GM10248 (cell line): ENCODE measurements around the gene GLIS1.
A peak's percentile ranks its signal among the peaks of the same experiment; 100 is the strongest.

ENCODE experiments used
- CTCF ChIA-PET: fragments of 300-600 bp; sonication (Branson Sonifier 250); formaldehyde crosslinking; extraction: SDS; loops from one replicate; lab custom pipeline; 2021; ENCODE audit warnings: antibody characterized with exemption; lab: Yijun Ruan, JAX
- POLR2A ChIA-PET: fragments of 350-650 bp; sonication (Branson Sonifier 250); formaldehyde crosslinking; extraction: SDS; loops from one replicate; lab custom pipeline; 2020; ENCODE audit warnings: antibody characterized with exemption; lab: Yijun Ruan, JAX
- DNase-seq: peaks from one replicate; pipeline ENCODE4 v3.0.0; 2012; ENCODE audit errors: extremely low spot score
- CTCF ChIP-seq: IDR thresholded peaks from 2 replicates; pipeline ENCODE4 v1.5.1; 2012; ENCODE audit warnings: mild to moderate bottlenecking, low read depth; ENCODE audit errors: extremely low read depth, missing control alignments, control extremely low read depth

GLIS1 gene

GRCh38 chr1:53681977-53682685, 56.8 kb downstream of the GLIS1 start:
- DNase-seq = peak; percentile 46
- POLR2A ChIA-PET = no interaction called here
- CTCF ChIA-PET = interaction anchor here (4.3 kb wide), 1 partner anchor 195 kb away, joined by 17 read pairs; no protein-coding TSS in a partner anchor
- TF ChIP-seq CTCF = peak; percentile 31

- POLR2A ChIA-PET = no interaction called here
- CTCF ChIA-PET = interaction anchor here (4.3 kb wide), 1 partner anchor 195 kb away, joined by 17 read pairs; no protein-coding TSS in a partner anchor
- TF ChIP-seq CTCF = no peak
- no peak for DNase-seq
Observed at GRCh38 chr1:53681351-53681976, 57.5 kb downstream of the GLIS1 start.

GRCh38 chr1:53680868-53681267, 58.1 kb downstream of the GLIS1 start:
- ChIA-PET POLR2A (no interaction called here), CTCF (interaction anchor here (4.3 kb wide), 1 partner anchor 194 kb away, joined by 17 read pairs; no protein-coding TSS in a partner anchor)
- TF ChIP-seq CTCF = no peak
- no peak for DNase-seq

- TF ChIP-seq CTCF = no peak
- DNase-seq = no peak
- CTCF ChIA-PET = no interaction called here
- POLR2A ChIA-PET = no interaction called here
Observed at GRCh38 chr1:53678938-53679825, 59.8 kb downstream of the GLIS1 start.

GRCh38 chr1:53678507-53678906, 60.5 kb downstream of the GLIS1 start:
- ChIA-PET CTCF (no interaction called here), POLR2A (no interaction called here)
- TF ChIP-seq CTCF = no peak
- no peak for DNase-seq

- no peak for TF ChIP-seq CTCF
- POLR2A ChIA-PET = no interaction called here
- no peak for DNase-seq
- CTCF ChIA-PET = no interaction called here
Observed at GRCh38 chr1:53678046-53678445, 60.9 kb downstream of the GLIS1 start.
